ENCODE measurements around the gene AMPH.
"Not testable (repeated sequence)": the region's sequence is repeated elsewhere in the genome, so short reads cannot be mapped to it uniquely, and the experiment has no call there.

The AMPH gene

DNA sequence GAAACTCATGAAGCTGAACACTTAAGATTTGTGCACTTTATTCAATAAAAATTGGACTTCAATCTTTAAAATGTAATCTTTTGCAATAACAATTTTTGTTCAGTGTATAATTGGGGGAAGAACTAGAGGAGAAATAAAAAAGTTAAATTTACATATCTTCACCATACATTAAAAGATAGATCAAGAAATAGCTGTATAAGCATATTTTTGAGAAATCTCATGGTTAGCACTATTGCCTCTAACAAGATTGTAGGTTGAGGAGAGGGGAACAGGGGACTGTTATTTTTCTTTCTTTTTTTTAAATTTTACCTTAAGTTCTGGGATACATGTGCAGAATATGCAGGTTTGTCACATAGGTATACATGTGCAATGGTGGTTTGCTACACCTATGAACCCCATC is 5.3 kb downstream of the AMPH start:
- FAIRE-seq: no peak

DNA sequence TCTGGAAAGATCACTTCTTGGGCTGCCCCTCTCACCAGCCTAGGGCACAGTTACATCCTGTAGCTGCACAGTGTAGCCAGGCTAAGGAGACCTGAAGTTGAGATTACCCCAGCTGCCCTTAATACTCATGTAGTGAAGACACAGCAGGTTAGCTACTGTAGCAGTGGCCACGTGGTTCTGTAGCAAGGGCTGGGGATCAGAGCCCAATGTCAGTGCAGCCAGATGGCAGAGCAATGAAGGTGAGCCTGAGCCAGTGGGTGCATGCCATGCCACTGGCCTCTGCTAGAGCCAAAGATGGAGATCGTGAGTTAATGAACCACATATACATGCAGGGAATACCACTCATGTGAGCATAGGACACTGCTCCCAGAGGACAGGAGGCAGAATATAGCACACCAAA is 15.5 kb downstream of the AMPH start:
- no peak for FAIRE-seq

DNA sequence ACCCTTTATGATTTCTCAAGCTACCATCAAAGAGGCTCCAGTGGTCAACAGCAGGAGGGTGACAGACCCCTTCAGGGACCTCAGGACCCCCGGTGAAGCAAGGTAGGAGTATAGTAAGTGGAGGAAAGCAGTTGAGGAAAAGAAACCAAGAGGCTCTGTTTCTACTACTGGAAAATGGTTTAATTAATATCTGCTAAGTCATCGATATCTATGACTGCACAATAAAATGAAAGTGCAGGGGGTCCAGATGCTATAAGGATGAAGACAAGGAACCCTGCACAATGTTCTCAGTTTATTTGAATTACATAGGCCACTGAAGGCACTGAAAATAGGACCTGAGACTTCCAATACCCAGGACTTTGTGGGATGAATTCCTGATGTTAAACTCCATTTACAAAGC is 23.7 kb downstream of the AMPH start:
- no peak for FAIRE-seq

DNA sequence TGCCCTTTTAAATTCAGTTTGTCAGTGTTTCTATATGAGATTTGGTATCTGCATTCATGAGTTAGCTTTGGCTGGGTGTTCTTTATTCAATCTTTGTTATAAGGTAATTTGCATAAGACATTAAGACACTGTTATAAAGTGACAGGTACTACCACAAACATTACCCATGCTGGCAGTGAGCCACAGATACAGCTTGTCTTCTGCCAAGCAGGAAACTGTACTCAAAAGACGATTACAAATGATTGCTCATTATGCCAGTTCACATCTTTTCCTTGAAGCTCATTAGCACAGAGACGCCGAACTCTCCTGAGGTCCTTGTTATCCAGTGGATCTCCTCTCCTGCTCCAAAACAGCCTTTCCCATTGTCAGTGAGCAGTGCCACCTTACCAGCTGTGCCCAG is 30.4 kb downstream of the AMPH start:
- no peak for FAIRE-seq

DNA sequence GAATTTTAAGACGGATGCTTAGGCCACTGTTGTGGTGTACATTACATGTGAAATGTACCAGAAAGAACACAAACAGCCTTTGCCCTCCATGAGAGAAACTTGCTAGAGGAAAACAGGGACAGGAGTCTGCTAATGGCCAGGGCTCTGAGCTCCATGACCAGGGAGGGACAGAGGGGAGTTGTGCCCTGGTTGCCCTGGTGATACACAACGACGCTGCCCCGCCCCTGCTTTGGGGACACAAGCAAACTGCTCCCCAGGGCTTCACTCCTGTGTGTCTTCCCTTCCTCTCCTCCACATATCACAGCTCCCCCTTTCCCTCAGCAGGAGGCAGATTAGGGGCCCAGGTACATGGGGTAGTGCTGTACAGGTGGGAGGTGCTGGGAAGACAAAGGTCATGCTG is 36.2 kb downstream of the AMPH start:
- no peak for FAIRE-seq

DNA sequence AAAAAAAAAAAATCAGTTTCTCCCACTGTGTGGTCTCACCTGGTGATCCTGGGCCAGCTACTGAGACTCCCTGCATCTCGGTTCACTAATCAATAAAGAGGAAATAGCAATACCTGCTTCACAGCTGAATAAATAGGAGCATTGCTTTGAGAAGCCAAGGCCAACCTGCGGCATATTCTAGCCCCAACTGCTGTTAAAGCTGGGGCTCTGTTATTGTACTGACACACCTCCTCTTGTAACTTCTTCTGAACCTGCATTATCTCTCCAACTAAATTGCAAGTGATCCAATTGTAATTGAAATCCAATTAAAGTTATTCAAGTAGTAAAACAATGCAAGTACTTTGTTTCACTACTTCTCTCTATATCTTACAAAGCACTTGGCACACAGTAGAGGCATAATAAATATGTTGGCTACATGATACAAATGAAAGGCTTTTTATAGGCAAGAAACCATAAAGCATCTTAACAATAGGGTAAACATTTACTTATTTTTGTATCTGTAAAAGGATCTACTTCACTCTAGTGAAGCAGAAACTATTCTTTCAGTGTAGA is 38.4 kb downstream of the AMPH start:
- no peak for FAIRE-seq

DNA sequence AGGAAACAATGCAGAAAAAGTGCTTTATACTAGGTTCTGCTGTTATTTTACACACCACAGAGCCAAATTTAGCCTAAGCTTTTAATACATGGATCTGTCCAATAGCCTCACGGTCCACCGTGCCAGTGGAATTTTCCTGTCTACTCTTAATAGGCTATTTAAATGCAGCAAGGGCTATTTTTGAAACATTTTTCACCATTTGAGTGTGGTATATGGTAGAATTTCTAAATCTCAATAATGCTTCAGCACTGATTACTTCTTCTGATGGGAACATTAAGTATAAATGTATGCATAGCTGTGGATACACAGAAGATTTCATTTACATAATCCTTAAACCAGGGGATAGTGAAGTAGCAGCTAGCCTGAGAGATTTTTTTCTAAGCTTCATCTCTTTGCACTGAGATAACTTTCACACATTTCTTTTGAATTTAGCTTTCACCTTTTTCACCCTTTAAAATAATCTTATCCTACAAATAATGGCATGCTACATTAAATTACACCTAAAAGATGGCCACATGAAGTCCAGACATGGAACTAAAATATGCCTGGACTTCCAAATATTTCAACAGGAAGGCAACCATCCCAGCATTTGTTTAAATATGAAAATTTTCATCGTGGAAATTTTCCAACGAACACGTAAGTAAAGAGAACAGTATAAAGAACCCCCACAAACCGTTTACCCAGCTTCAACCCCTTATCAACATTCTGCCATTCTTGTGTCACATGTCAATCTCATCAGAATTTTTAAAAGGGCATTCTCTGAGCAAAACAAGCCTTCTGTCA is 45.4 kb downstream of the AMPH start:
- FAIRE-seq: no peak

DNA sequence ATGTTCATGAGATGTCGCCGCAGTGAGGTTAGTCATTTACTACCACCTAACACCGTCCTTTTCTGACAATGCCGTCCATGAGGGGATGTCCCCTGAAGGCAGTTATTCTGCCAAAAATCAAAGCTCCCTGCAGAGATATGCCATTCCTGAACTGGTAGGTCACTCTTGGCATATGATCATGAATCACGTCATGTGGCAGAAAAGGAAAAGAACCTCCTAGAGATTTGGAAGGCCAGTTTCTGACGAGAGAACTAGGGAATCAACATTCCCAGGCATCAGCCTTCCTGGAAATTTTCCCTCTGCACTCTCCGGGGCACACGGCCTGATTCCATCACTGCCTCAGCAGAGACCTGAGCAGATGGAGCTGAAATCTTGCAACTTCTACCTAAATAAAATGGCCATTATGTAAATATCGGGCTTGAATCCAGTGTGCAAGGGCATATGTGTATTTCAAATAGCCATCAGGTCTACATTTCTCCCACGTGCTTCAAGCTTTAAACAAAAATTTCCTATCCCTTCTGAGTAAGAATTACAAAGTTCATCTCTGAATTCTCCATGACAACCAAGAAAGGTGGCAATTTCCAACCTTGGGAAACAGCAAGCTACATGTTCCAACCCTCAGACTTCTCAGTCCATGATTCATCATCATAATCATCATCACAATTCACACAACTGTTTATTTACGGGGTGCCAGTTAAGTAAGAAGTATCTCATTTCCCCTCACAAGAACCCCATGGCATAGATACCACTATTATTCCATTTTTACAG is 46.5 kb downstream of the AMPH start:
- no peak for FAIRE-seq

DNA sequence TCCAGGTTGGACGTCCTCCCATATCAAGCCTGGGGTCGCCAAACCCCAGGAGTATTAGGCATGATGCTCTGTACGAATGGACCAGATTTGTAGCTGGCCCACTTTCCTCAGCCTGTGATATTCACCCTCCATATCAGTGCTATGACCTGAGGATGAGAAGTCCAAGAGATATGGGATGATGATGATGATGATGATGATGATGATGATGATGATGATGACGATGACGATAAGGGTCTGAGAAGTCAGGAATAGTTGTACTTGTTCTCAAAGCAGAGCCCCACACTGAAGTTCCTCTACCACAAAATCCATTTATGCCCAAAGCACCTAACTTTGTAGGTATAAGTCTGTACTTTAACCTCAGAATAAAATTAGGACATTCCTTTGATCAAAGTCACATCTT is 50.7 kb downstream of the AMPH start:
- no peak for FAIRE-seq

DNA sequence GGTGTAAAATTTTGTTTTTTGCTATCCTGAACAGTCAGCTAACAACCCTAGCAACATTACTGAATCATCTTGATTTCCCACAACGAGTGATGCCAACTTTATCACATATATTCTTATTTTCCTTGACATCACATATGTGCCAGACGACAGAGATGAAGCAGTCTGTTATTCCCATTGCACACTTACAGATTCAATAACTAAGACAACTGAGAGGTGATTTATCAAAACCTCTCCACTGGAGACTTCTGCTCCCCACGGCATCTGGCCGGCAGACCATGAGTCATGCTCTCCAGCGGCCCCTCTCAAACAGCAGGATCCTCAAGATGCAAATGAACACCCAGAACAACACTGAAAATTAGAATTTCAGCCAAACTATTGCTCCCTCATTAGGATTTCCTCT is 57.1 kb downstream of the AMPH start:
- no peak for FAIRE-seq

DNA sequence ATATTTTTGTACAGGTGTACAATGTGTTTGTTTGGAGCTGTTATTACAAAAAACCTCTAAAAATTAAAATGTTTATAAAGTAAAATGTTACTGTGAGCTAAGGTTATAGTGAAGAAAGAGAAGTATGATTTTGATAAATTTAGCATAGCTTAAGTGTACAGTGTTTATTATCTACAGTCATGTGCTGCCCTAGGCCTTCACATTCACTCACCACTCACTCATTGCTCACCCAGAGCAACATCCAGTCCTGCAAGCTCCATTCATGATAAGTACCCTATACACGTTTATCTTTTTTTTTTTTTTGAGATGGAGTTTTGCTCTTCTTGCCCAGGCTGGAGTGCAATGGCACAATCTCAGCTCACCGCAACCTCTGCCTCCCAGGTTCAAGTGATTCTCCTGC is 59.6 kb downstream of the AMPH start:
- not testable (repeated sequence) for FAIRE-seq

DNA sequence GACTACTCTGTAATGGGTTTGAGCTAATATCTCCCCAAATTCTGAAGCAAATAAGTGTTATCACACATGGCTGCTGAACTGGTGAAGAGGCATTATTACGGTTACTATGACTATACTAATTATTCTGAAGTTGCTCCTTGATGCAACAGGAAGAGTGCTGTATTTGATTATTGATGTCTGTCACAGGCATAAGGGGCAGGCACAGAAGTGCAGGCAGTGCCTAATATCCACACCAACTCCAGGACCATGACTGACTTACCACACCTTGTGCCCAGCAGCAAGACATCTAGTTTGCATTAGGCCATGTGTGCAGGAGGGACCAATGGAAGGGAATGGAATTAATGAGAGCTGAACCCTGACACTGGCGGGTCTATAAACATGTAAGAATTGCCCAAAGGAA is 62.7 kb downstream of the AMPH start:
- FAIRE-seq: no peak

DNA sequence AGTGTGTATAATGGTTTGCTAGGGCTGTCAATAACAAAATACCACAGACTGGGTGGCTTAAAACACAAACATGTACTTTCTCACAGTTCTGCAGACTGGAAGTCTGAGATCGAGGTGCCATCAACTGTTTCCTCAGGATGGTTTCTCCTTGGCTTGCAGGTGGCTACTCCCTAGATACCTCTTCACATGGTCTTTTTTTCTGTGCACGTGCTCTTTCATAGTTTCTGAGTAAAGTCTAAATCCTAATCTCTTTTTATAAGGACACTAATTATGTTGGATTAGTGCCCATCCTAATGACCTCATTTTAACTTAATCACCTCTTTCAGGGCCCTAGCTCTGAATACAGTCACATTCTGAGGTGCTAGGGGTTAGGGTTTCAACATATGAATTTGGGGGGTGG is 65.9 kb downstream of the AMPH start:
- no peak for FAIRE-seq

DNA sequence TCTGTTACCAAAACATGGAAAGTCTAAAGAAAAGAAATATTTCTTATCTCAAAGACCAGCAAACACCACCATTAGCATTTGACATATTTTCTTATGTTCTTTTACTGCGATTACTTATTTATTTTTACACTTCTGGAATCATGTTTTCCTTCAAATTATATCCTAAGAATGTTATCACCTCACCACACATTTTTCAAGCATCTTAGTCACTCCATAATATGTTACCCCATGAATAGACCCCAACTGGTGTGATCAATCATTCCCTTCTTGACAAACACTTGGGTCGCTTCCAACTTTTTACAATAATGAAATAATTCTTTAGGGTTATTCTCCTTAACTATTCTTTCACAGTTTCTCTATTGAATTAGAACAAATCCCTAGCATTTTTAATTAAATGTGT is 67.4 kb downstream of the AMPH start:
- FAIRE-seq: no peak

DNA sequence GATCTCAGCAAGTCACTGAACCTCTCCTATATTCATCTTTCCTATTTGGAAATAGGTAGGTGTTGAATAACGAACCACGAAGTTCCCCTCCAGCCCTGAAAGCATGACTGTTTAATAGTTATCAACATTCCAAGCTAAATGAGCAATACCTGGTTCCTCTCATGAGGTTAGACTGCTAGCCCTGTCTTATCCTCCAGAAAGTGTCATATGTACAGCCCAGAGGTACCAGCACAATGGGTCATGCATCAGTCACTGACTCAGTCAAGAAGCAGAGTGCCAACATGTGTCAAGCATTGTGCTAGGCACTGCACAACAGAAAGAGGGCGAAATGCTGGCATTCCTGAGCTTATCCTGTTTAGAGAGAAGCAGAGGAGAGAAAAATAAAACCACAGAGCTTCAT is 70.0 kb downstream of the AMPH start:
- FAIRE-seq: no peak

DNA sequence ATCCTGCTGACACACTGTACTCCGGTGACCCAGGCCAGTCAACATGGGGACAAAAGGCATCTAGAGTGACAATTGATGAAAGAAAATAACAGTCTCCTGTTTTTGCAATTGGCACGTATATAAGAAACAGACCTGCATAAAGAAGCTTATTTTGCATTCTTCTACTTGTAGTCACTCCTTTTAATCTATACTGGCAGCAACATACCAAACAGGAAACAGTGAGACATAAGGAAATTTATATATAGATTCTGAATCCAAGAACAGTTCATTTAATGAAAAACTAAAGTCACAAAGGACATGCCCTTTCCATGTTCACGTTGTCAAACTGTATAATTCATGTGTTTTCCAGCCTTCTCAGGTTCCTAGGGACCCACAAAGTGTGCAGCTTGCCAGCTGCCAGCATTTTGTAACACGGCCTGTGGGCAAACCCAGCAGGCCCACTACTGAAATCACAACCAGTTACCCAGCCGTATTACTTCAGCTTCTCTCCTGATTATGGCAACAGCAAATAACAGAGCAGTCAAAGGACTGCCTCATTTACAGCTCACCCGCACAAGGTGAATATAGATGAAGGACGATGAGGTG is 72.3 kb downstream of the AMPH start:
- no peak for FAIRE-seq

DNA sequence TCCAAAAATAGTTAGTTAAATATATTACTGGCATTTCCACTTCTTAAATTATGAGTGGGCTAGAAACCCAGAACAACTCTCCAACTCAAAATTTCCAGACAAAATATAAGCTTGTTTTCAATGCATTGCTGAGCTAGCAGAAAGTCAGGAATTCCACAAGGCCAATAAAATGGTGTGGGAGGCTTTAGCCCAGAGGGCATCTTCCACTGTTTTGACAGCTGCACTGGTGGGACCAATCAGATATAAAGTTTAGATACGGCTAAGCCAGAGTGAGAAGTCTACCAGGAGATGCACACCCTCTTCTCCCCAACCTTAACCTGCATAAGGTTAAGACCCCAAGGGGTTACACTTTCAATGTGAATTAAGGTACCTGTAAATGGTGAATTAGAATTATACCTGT is 76.6 kb downstream of the AMPH start:
- no peak for FAIRE-seq

DNA sequence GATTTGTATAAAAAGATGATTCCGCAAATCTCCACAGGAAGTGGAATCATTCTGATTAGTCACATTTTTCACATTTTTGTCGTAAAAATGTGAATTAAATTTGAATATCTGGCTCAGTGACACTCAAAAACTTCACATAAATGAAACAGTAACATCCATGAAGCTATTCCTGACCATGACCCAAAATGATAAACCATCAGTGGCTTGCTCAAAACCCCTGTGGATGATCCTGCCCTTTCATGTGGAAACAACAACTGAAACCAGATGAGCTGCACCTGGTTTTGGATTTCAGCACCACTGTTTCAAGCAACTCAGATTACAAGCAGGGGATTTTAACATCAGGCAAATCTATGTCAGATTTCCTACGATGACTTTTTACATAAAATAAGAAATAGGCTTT is 80.3 kb downstream of the AMPH start:
- no peak for FAIRE-seq

DNA sequence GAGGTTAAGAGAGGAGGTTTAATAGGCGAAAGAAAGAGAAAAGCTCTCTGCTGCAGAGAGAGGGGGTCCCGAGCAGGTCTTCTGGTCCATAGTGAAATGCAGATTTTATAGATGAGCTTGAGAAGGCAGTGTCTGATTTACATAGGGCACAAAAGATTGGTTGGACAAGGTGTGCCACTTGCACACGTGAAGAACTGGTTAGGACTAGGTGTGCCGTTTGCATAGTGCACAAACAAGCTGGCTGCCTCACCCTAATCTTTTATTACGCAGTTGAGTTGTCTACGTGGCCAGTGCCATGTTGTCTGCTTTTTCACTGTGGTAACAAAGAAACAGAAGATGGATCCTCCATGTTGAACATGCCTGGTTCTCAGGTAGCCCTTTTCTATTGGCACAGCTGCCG is 82.6 kb downstream of the AMPH start:
- no peak for FAIRE-seq

DNA sequence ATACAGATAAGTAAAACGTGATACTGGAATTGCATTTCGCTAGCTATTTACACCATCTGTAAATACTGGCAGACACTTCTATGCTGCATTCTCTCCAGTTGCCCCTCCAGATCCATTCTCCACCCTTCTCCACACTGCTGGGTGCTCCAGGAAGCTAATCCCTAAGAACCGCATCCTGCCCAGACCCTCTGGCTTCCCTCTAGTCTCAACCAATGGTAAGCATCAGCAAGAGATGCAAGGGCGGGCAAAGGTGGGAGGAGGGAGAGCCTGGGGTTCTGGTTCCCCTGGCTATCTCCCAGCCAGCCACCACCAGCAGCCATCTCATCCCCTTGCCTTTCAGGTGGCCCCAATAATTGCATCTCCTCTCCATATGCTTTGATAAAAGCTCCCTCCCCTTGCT is 84.4 kb downstream of the AMPH start:
- FAIRE-seq: no peak

DNA sequence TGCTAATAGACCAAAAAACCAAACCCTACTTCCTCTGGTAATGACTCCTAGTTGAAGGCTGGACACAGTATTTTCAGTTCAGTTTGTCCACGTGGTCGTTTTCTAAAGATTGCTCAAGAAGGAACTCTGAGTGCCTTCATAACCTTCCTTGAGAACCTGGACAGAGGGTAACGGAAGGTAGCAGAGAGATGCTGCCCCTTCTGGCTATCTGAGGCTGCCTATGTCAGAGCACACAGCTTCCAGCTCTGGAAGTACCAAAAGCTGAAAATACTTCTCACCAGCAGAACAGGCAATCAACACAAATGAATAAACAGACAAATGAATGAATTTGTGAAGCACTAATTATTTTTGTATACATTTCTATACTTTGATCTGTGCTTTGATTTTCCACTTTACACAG is 85.2 kb downstream of the AMPH start:
- no peak for FAIRE-seq

DNA sequence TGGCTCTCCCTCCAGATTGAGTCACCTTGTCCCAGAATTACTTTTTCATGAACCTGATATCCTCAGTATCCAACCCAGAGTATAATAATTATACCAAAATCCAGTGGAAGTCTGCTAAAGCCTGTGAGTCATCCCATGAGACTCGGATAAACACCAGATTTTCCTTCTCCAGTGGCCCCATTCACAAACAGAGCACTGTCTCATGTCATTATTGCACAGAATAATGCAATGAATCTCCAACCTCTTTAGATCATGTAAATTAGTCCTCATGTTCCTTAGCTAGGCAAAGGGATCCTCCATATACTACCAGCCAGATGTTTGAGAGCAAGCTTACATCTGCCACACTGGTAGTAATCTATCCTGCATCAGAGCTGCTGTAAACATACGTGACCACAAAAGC is 89.0 kb downstream of the AMPH start:
- no peak for FAIRE-seq

DNA sequence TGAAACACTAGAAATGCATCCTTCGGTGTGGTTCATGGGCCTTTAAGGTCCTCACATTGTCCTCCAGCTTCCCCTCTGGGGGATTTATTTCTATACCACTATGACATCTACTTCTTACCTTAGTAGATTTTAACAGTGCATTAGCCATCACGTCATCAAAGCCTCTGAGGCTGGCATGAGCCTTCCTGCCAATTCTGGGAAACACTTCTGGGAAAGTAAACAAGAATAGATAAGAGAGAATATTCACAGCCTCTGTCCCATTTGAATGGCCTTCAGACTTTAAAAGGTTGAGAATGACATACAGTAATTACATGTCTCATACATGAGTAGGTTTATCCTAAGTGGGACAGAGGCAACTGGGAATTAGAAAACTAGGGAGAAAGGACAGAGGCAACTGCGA is 89.7 kb downstream of the AMPH start:
- no peak for FAIRE-seq

DNA sequence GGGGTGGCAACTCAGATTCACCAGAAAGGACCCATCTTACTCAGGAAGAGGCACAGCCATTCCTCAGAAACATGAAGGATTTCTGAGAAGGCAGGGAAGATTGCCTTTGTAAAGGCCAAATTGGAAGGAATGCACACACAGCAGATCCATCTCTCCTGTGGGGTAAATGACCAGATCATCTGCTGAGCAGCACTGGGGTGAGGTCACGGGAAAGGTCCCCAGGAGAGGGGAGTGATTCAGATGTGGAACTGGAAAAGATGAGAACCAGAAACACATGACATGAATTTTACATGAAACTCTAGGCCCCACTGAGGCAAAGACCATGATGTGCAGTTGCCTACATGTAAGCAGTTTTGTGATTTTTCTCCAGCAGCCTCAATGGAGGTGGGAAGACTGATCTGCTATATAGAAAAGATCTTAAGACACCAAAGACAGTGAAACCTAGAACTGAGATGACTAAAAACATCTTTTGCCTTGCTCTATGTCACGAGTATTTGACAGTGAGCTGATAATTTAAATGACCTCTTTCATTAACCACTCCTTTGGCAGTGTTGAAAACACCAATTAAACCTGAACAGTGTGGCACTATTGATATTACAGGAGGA is 91.6 kb downstream of the AMPH start:
- no peak for FAIRE-seq
